ENCODE measurements around the gene OMP. TPM values are rescaled to one million over a fixed set of nuclear protein-coding genes. Genes with fewer than 3 reads are reported as not detected.

OMP gene
- total RNA-seq, 1 experiment from 2014 or later, result not detected

GRCh38 chr11:77053217-77054015 lies 49.2 kb upstream of the OMP start:
- peaks cover 22% of the 10 kb centered on the region for H3K9me3 Mint-ChIP-seq
- peaks cover 3% of the 10 kb centered on the region for H3K27me3 Mint-ChIP-seq (ENCODE audit: low read depth)
- peaks cover 5% of the 10 kb centered on the region; the same call in 1 of the 2 replicates for H3K36me3 Mint-ChIP-seq
- no peak for DNase-seq (ENCODE audit: low spot score)
- no peak overlapping the region for H3K27ac Mint-ChIP-seq
- POLR2A ChIA-PET, result interaction anchor here (0.6 kb wide), 1 partner anchor 62 kb away, joined by 4 read pairs; no protein-coding TSS in a partner anchor
- 0 out of 2 replicates have a peak, but pooled peaks cover 8% of the 10 kb centered on the region for H3K4me1 Mint-ChIP-seq
- H3K4me3 Mint-ChIP-seq, result no peak overlapping the region
- CTCF ChIA-PET, result interaction anchor here (0.8 to 8.5 kb wide), 6 partner anchors 10 to 319 kb away, joined by 3 to 51 read pairs (median 6); no protein-coding TSS in a partner anchor
- no peak for ATAC-seq
- no peak for TF ChIP-seq E2F5 (CRISPR knock-in tag; IDR thresholded peaks at IDR 0.05)
- TF ChIP-seq MYBL2 (CRISPR knock-in tag; IDR thresholded peaks at IDR 0.05), result no peak
- no peak for TF ChIP-seq ZMAT4 (CRISPR knock-in tag; IDR thresholded peaks at IDR 0.05)
- no peak for TF ChIP-seq JAZF1 (CRISPR knock-in tag; IDR thresholded peaks at IDR 0.05)
- no peak for TF ChIP-seq HMGXB4 (CRISPR knock-in tag; IDR thresholded peaks at IDR 0.05)
- no peak for TF ChIP-seq ZNF317 (CRISPR knock-in tag; IDR thresholded peaks at IDR 0.05; ENCODE audit: borderline replicate concordance, low read depth)
- TF ChIP-seq ZBTB43 (CRISPR knock-in tag; IDR thresholded peaks at IDR 0.05), result no peak
- TF ChIP-seq ERG (CRISPR knock-in tag; IDR thresholded peaks at IDR 0.05), result no peak
- TF ChIP-seq PRRX2 (CRISPR knock-in tag; IDR thresholded peaks at IDR 0.05), result no peak
- no peak for TF ChIP-seq USF2 (CRISPR knock-in tag; IDR thresholded peaks at IDR 0.05)
- no peak for TF ChIP-seq ZNF512 (CRISPR knock-in tag; IDR thresholded peaks at IDR 0.05; ENCODE audit: borderline replicate concordance)
- no peak for TF ChIP-seq ZNF219 (CRISPR knock-in tag; IDR thresholded peaks at IDR 0.05; ENCODE audit: borderline replicate concordance)
- no peak for TF ChIP-seq ZNF532 (CRISPR knock-in tag; IDR thresholded peaks at IDR 0.05; ENCODE audit: borderline replicate concordance)
- TF ChIP-seq PRDM15 (CRISPR knock-in tag; IDR thresholded peaks at IDR 0.05), result no peak
- no peak for TF ChIP-seq FOXK1 (CRISPR knock-in tag; IDR thresholded peaks at IDR 0.05)
- TF ChIP-seq ESRRA (CRISPR knock-in tag; IDR thresholded peaks at IDR 0.05; ENCODE audit: borderline replicate concordance), result no peak
- no peak for TF ChIP-seq ATF1 (CRISPR knock-in tag; IDR thresholded peaks at IDR 0.05)
- no peak for TF ChIP-seq NR2C2 (CRISPR knock-in tag; IDR thresholded peaks at IDR 0.05)
